D721Med (cell line): Measurements from ENCODE around the gene CDK9.

Experiments used
- DNase-seq: peaks from one replicate; pipeline ENCODE4 v3.0.0; 2011; ENCODE audit warnings: low spot score; ENCODE audit not compliant: insufficient read length
- FAIRE-seq: peaks from 2 replicates; lab custom pipeline; 2011; peaks lifted over from hg19 to GRCh38; lab: Jason Lieb, UNC
- CTCF ChIP-seq: IDR thresholded peaks from 2 replicates; pipeline ENCODE4 v1.5.1; 2012; ENCODE audit warnings: mild to moderate bottlenecking, control low read depth; ENCODE audit not compliant: insufficient read depth; ENCODE audit errors: missing control alignments

CDK9 gene

GRCh38 chr9:127785933-127786772 is at the start of gene CDK9:
TSS of gene CDK9 (plus strand) at chr9:127786034. CDS start at chr9:127786149, 115 bp downstream.
- FAIRE-seq (no peak), DNase-seq (peak; percentile 78)
- no peak for TF ChIP-seq CTCF

GRCh38 chr9:127738666-127739065 is 47.2 kb upstream of the CDK9 start:
- FAIRE-seq (no peak), DNase-seq (no peak)
- no peak for TF ChIP-seq CTCF

GRCh38 chr9:127739614-127740330 is 46.1 kb upstream of the CDK9 start:
- FAIRE-seq: no peak
- no peak for DNase-seq
- TF ChIP-seq CTCF: no peak

GRCh38 chr9:127741831-127742434 is 43.9 kb upstream of the CDK9 start:
- DNase-seq: no peak
- FAIRE-seq: no peak
- TF ChIP-seq CTCF: no peak

GRCh38 chr9:127742435-127743088 is 43.3 kb upstream of the CDK9 start:
- FAIRE-seq: no peak
- no peak for TF ChIP-seq CTCF
- peak; percentile 92 for DNase-seq

- DNase-seq (no peak), FAIRE-seq (no peak)
- TF ChIP-seq CTCF: no peak
Observed at GRCh38 chr9:127744398-127745110, 41.3 kb upstream of the CDK9 start.
